Measurements from ENCODE around the gene SLC34A1.
A peak's percentile ranks its signal among the peaks of the same experiment; 100 is the strongest.
"Not testable (repeated sequence)": the region's sequence is repeated elsewhere in the genome, so short reads cannot be mapped to it uniquely, and the experiment has no call there.

SLC34A1 gene

DNA sequence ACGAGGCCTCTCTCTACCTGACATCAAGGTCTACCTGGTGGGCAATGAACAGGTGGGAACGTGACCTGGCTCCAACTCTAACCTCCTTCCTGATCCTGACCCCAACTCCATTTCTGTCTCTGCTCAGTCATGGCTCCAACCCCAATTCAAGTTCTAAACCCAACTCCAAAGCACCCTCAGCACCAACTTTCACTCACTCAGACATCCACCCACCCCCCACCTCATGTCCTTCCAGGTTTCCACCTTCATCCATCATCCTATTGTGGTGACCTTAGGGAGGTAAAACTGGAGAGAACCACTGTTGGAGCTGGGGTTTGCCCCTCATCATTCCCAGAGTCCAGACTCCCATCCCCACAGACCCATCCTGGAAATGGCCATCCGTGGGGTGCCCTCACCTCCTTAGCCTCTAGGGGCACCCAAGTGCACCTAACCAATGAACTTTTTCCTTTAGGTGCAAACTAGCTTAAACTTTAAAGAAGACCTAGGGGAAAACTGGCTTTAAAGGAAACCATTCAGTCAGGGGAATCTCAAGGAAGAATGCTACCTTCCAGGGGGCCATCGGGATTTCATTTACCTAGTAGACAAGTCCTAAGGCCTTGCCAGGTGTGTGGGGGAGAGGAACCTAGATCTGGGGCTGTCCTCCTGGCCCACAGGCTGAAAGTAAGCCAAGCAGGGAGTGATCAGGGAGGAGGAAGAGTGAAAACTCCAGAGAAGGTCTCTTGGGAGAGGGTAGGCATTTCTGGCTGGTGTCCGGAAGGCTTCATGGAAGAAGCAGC, 15.2 kb upstream of the SLC34A1 start:
- DNase-seq (ENCODE audit: low spot score): no peak

DNA sequence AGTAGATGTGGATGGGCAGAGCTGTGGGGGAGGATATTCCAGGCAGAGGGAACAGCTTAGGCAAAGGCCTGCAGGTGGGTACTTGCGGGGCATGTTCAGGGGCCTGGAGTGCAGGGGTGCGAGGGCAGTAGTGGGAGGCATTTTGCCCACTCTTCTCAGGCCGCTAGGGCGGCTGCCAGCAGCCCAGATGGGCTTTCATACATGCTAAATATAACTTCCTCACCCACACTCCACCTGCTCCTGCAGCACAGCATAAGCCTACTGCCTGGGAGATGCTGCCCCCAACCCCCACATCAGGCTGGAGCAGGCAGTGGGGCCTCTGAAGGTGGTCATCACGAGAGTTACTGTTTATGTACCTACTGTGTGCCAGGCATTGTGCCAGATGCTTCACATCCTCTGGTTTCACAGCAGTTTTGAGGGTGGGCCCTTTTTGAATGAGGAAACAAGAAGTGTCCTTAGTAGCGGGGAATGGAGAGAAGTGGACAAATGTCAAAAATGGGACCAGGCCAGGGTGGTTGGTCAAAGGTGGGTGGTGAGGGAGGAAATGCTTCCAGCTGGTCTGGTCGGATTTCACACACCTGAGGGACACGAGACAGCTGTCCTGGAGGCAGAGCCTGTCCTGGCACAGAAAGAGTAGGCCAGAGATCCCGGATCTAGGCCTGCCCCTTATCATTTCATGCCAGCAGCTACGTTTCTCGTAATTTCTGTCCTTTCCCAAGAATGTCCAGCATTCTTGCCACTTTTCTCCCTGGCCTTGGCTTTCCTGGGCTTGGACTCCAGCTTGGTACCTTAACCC, 14.4 kb upstream of the SLC34A1 start:
- DNase-seq (ENCODE audit: low spot score): no peak

DNA sequence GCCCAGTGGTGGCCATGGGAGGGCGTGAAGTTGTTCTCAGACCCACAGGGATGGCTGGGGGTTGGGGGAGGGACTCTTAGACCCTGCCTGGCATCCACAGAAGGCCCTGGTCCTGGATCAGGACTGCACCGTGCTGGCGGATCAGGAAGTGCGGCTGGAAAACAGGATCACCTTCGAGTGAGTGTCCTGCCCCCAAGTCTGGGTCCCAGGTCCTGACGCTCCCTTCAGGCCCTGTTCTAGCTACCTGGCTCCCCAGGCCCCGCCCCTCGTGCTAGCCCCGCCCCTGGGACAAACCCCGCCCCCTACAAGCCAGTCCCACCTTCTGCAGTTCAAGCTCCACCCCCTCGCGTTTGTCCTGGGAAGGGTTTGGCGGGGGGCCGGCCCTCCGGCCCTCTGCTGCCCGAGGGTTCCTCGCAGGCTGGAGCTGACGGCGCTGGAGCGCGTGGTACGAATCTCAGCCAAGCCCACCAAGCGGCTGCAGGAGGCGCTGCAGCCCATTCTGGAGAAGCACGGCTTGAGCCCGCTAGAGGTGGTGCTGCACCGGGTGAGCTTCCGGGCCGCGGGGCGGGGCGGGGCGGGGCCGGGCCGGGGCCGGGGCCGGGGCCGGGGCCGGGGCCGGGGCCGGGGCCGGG, 13.6 kb upstream of the SLC34A1 start:
- DNase-seq (ENCODE audit: low spot score): peak; percentile 98

GRCh38 chr5:177371120-177372033, 12.9 kb upstream of the SLC34A1 start:
- no peak for DNase-seq (ENCODE audit: low spot score)

- DNase-seq (ENCODE audit: low spot score): no peak
Observed at GRCh38 chr5:177372034-177372896, 12.0 kb upstream of the SLC34A1 start.

- no peak for DNase-seq (ENCODE audit: low spot score)
Observed at GRCh38 chr5:177372910-177373309, 11.3 kb upstream of the SLC34A1 start.

- no peak for DNase-seq (ENCODE audit: low spot score)
Observed at GRCh38 chr5:177373806-177374205, 10.4 kb upstream of the SLC34A1 start.

DNA sequence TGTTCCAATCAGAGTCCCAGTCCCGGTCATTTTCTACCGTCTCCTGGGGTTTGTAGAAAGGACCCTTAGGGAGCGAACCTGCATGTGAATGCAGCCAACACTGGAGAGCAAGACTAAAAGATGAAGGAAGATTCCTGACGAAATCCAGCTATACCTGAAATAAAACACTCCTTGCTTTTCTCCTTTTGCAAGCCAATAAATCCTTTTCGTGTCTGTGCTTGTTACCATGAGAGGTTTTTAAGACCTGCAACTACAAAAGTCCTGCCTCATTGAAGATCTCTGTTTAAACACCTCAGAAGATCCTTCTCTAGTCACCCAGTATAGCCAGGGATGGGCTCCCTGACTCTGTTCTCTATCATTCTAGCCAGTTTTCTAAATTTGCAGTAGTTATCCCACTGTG, 10.0 kb upstream of the SLC34A1 start:
- DNase-seq (ENCODE audit: low spot score): no peak

GRCh38 chr5:177375516-177375915, 8.7 kb upstream of the SLC34A1 start:
- DNase-seq (ENCODE audit: low spot score): not testable (repeated sequence)

- DNase-seq (ENCODE audit: low spot score): no peak
Observed at GRCh38 chr5:177376107-177376506, 8.1 kb upstream of the SLC34A1 start.

- DNase-seq (ENCODE audit: low spot score): no peak
Observed at GRCh38 chr5:177377851-177378776, 6.1 kb upstream of the SLC34A1 start.

- no peak for DNase-seq (ENCODE audit: low spot score)
Observed at GRCh38 chr5:177378884-177379883, 5.0 kb upstream of the SLC34A1 start.

DNA sequence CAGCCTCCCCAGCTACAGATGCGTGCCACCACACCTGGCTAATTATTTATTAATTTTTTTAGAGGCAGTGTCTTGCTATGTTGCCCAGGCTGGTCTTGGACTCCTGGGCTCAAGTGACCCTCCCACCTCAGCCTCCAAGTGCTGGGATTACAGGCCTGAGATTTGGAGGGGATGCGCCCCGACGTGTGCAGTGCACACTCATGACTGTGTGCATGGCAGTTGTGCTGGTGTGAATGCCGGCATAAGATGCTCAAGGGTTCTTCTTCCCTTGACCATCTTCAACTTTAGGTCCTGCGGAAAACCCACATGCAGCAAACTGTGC, 3.5 kb upstream of the SLC34A1 start:
- DNase-seq (ENCODE audit: low spot score): no peak

- DNase-seq (ENCODE audit: low spot score): no peak
Observed at GRCh38 chr5:177382423-177383029, 1.7 kb upstream of the SLC34A1 start.

GRCh38 chr5:177383181-177383580, 1.1 kb upstream of the SLC34A1 start:
- DNase-seq (ENCODE audit: low spot score): no peak

- DNase-seq (ENCODE audit: low spot score): no peak
Observed at GRCh38 chr5:177385720-177386119, 1.5 kb downstream of the SLC34A1 start.

DNA sequence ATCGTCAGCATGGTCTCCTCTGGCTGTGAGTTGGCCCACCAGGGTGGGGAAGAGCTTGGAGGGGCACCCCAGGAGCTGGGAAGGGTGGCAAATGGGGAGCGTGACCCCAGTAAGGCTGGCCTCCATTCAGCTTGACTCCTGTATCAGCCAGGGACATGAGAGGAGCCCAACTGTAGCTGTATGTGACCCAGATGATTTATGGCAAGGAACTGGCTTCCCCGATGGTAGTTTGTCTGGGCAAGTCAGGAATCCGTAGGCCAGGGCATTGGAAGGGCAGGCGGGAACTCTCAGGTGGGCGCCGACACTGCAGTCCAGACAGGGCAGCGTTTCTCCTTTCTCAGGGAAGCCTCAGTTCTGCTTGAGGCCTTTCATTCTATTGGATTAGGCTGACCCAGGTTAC, 2.3 kb downstream of the SLC34A1 start:
- no peak for DNase-seq (ENCODE audit: low spot score)

DNA sequence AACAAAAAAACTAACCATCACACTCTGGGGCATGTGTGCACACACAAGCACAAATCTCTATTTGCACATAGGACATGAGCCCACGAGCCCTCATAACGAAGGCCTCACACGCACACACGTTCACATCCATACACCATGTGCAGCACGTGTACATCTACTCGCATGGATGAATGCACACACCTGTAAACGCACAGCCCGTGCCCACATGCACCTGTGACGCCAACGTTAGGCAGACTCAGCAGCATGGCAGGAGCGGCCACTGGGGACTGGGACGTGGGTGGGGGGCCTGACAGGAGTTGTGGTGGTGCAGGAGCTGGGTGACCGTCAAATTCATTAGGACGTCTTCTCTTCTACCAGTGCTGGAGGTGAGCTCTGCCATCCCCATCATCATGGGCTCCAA, 3.2 kb downstream of the SLC34A1 start:
- DNase-seq (ENCODE audit: low spot score): no peak
